Ascending aorta (tissue), 2 donors: ENCODE data around the gene ELF1. TPM values are rescaled to one million over a fixed set of nuclear protein-coding genes. Genes with fewer than 3 reads are reported as not detected.
A peak's percentile ranks its signal among the peaks of the same experiment; 100 is the strongest.

Source experiments
- DNase-seq, 2 donors: peaks; one replicate each; pipeline ENCODE4 v3.0.0-alpha.2; 2019; ENCODE audit warnings: low spot score in 2 of 2
- H3K27ac ChIP-seq, 2 donors: fragments of 200-600 bp; sonication (generic); one replicate each; pipeline ENCODE4 v1.5.1; 2016 to 2017; ENCODE audit warnings: mild to moderate bottlenecking in 1 of 2
- H3K27me3 ChIP-seq: fragments of 200-600 bp; sonication (generic); one replicate; pipeline ENCODE4 v1.5.1; 2017
- H3K36me3 ChIP-seq, 2 donors: fragments of 200-600 bp; sonication (generic); one replicate each; pipeline ENCODE4 v1.5.1; 2016
- H3K4me1 ChIP-seq, 2 donors: fragments of 200-600 bp; sonication (generic); one replicate each; pipeline ENCODE4 v1.5.1; 2016 to 2017; ENCODE audit warnings: mild to moderate bottlenecking in 1 of 2
- H3K4me3 ChIP-seq, 2 donors: fragments of 200-600 bp; sonication (generic); one replicate each; pipeline ENCODE4 v1.5.1; 2016 to 2017; ENCODE audit warnings: mild to moderate bottlenecking in 1 of 2
- H3K9me3 ChIP-seq, 2 donors: fragments of 200-600 bp; sonication (generic); one replicate each; pipeline ENCODE4 v1.5.1; 2016
- intact Hi-C: fragments of 100-400 bp; cut with DNase I; formaldehyde crosslinking; loops from one replicate; pipeline ENCODE4 v1.15.1; 2023
- total RNA-seq: library from RNA; depleted of rRNA; stranded (reverse); fragments of >200 nt; gene quantifications from one replicate; pipeline ENCODE4 v1.1.0, GENCODE V29; 2016
- TF ChIP-seq, protein P1 (sequence below), 3 experiments: fragments of 200-600 bp in 2 of 3; fragments of 450-650 bp in 1 of 3; sonication (generic) in 2 of 3; IDR thresholded peaks; one replicate each; pipeline ENCODE4 v1.5.1; 2016 to 2019; ENCODE audit warnings: antibody characterized with exemption in 3 of 3, mild to moderate bottlenecking in 1 of 3, moderate library complexity in 1 of 3

Gene ELF1
- total RNA-seq, result 105 TPM

DNA sequence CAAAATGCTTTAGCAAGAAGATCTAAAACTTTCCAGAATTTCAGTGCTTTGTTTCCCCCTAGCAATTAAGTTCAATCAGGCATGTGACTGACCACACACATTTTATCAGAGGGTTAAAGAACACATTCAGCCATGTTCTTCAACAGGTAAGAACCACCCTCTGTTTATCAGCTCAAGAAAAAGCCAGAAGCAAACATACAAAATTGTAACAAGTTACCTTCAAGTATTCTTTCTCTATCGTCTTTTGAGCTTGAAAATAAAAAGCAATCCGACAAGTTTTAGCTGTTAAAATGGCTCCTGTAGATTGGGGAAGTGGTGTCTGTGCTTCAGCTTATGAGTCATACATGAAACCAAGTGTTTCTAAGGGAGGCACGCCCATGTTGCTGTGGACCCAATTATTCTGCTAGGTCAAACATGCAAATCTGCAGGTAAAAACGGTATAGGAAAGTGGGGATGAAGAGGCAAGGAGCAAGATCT is at the start of gene ELF1:
Gene ELF1 (minus strand): TSS at position 306 of the 477 bp plus-strand sequence. CDS start 37,262 bp downstream, outside the sequence.
- H3K27me3 ChIP-seq, result no peaks in the 10 kb centered on the region
- H3K4me1 ChIP-seq, result peaks cover 3 to 4% of the 10 kb centered on the region in 2 donors
- H3K36me3 ChIP-seq, result no peaks in the 10 kb centered on the region
- peak within 1 kb of the TSS; percentile 22 to 26 for H3K4me3 ChIP-seq
- peak within 1 kb of the TSS; percentile 9 to 55 for H3K27ac ChIP-seq
- intact Hi-C loops, result no loop called here
- TF ChIP-seq, protein P1, sequence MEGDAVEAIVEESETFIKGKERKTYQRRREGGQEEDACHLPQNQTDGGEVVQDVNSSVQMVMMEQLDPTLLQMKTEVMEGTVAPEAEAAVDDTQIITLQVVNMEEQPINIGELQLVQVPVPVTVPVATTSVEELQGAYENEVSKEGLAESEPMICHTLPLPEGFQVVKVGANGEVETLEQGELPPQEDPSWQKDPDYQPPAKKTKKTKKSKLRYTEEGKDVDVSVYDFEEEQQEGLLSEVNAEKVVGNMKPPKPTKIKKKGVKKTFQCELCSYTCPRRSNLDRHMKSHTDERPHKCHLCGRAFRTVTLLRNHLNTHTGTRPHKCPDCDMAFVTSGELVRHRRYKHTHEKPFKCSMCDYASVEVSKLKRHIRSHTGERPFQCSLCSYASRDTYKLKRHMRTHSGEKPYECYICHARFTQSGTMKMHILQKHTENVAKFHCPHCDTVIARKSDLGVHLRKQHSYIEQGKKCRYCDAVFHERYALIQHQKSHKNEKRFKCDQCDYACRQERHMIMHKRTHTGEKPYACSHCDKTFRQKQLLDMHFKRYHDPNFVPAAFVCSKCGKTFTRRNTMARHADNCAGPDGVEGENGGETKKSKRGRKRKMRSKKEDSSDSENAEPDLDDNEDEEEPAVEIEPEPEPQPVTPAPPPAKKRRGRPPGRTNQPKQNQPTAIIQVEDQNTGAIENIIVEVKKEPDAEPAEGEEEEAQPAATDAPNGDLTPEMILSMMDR (IDR thresholded peaks at IDR 0.05), result no peak
- peak; percentile 14 to 69 for DNase-seq
- H3K9me3 ChIP-seq, result no peaks in the 10 kb centered on the region

DNA sequence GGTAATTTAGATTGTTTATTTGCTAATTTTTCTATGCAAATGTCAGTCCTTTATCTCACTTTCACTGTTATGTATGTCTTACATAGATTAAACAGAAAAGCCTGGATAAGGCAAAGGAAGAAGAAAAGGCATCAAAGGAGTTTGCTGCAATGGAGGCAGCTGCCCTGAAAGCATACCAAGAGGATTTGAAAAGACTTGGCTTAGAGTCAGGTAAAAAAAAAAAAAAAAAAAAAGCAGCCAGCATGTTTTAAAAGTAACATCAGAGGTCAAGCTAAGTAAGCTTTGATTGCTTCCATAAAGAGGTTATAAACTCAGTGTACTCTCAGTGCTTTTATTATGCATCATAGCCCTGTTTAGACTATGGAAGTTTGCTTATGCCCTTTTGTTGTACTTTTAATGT is 46.0 kb upstream of the ELF1 start:
- peak overlapping the region; percentile 97 to 99 for H3K27ac ChIP-seq
- H3K4me1 ChIP-seq, result peaks cover 17 to 30% of the 10 kb centered on the region in 2 donors
- no peak for DNase-seq
- peak overlapping the region in 1 of 2 donors; percentile 34 for H3K4me3 ChIP-seq
- TF ChIP-seq, protein P1 (IDR thresholded peaks at IDR 0.05), result no peak
- intact Hi-C loops, result loop anchor here (5.0 to 10.0 kb wide), 4 partner anchors 127 to 640 kb away; partner anchors contain the start of genes KBTBD7 and NAA16
- no peaks in the 10 kb centered on the region for H3K9me3 ChIP-seq
- H3K27me3 ChIP-seq, result no peaks in the 10 kb centered on the region
- H3K36me3 ChIP-seq, result peaks cover 38 to 46% of the 10 kb centered on the region in 2 donors

DNA sequence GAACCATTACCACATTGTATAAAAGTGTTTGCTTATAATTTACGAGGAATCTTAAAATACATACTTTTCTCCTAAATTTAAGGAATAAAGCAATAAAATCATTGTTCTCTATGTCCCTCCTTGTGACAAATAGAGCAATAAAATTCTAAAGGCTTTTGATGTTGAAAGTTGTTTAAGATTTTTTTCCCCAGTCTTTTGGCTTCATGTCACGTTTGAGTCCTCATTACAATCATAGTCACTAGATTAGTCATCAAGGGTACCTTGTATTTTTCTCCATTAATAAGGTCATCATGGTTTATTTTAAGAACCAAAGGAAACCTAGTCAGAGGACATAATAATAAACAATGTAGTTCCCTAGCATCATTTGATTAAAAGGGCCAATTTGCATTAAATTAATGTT is 45.4 kb upstream of the ELF1 start:
- intact Hi-C loops, result loop anchor here (5.0 to 10.0 kb wide), 7 partner anchors 198 to 1208 kb away; partner anchors contain the start of genes AKAP11, DGKH, FOXO1 and MRPS31
- H3K36me3 ChIP-seq, result peaks cover 33 to 40% of the 10 kb centered on the region in 2 donors
- no peaks in the 10 kb centered on the region for H3K27me3 ChIP-seq
- H3K27ac ChIP-seq, result peak overlapping the region; percentile 97 to 99
- H3K4me3 ChIP-seq, result peak overlapping the region in 1 of 2 donors; percentile 34
- TF ChIP-seq, protein P1 (IDR thresholded peaks at IDR 0.05), result no peak
- DNase-seq, result no peak
- no peaks in the 10 kb centered on the region for H3K9me3 ChIP-seq
- H3K4me1 ChIP-seq, result peaks cover 17 to 30% of the 10 kb centered on the region in 2 donors

DNA sequence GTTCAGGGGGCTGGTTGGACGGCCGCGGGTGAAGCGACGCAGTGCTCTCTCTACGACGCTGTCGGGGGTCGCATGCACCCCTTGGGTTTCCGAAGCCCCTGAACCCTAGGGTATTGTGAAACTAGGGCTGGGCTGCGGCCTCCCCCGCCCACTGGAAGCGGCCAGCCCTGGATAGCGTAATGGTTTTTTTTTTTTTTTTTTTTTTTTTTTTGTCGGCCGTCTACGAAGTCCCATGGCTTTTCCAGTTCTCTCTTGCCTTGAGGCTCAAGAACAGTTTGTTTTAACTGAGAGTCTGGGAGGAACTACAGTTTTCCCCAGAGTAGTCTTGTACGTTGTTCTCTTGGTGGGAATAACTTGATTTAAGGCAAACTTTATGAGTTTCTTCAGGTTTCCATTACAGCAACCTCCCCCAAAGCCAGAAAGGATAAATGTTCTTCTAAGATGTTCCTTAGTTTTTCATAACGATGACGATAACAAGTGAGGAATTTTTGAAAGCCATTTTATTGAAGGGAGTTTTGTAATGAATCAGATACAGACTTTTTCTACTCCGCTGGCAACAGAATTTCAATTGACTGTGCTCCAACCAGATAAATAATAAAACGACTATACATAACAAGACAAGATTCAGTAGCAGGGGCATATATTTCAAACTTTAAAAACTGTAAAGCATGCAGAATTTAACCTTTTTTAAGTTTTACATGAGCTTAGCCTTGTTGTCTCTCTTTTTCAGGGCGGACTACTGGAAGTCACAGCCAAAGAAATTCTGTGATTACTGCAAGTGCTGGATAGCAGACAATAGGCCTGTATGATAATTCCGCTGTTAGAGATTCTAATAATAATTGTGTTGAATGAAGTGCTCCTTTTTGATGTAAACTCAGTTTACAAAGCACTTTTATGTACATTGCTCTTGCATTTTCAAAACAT is 43.1 kb upstream of the ELF1 start:
- peak overlapping the region; percentile 81 to 93 for H3K4me3 ChIP-seq
- peaks cover 16% of the 10 kb centered on the region in 2 donors for H3K36me3 ChIP-seq
- no peaks in the 10 kb centered on the region for H3K9me3 ChIP-seq
- H3K4me1 ChIP-seq, result peaks cover 25 to 38% of the 10 kb centered on the region in 2 donors
- H3K27me3 ChIP-seq, result no peaks in the 10 kb centered on the region
- TF ChIP-seq, protein P1 (IDR thresholded peaks at IDR 0.05), result no peak
- H3K27ac ChIP-seq, result peak overlapping the region; percentile 97 to 99
- intact Hi-C loops, result loop anchor here (2.0 to 10.0 kb wide), 9 partner anchors 71 to 1210 kb away; partner anchors contain the start of genes AKAP11, DGKH, FOXO1 and KBTBD6
- no peak for DNase-seq

DNA sequence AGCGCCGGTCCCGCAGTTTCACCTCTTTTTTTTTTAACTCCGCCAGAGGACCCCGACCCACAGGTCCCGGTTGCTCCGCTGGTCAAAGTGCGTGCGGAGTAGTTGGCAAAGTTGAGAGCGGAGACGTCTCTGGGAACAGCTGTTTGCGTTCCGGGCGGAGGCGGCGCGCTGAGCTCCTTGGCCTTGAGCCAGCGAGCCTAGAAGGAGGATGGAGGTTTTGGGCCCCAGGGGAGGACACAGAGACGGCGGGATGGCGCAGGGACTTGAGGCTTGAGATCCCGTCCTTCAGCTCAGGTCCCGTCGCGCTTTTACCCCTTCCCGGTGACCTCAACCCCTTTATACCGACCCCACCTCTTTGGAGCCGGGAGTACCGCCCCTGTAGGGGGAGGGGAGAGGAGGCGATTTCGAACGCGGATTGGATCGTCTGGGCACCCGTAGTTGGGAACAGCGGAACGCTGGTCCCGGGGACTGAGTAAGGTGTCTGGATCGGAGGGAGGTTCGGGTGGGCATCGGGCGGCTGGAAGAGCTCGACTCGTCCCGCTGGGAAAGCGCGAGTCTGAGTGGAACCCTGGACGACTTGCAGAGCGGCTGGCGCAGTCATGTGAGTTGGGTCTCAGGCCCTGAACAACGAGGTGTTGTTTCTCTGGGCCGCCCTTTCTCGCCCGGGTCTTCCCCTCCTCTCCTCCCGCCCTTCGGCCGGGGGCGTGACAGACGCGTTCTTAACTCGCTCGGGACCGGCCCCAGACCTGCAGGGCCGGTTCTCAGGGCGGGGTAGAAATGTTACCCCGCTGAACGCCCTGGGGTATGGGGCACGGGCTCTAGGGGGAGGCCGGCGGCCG is 42.2 kb upstream of the ELF1 start, which contains the start of gene WBP4:
Gene WBP4 (plus strand): TSS at position 435 of the 839 bp plus-strand sequence. CDS start 165 bp downstream, at position 600.
- DNase-seq, result peak; percentile 74 to 96
- peaks cover 25 to 45% of the 10 kb centered on the region in 2 donors for H3K4me1 ChIP-seq
- H3K36me3 ChIP-seq, result peaks cover 8% of the 10 kb centered on the region in 2 donors
- TF ChIP-seq, protein P1 (IDR thresholded peaks at IDR 0.05), result peak in 2 of 3 experiments; percentile 19 to 25
- peak within 1 kb of the TSS; percentile 97 to 99 for H3K27ac ChIP-seq
- no peaks in the 10 kb centered on the region for H3K27me3 ChIP-seq
- peak within 1 kb of the TSS; percentile 81 to 93 for H3K4me3 ChIP-seq
- no peaks in the 10 kb centered on the region for H3K9me3 ChIP-seq
- intact Hi-C loops, result loop anchor here (2.0 to 10.0 kb wide), 9 partner anchors 72 to 1211 kb away; partner anchors contain the start of genes AKAP11, DGKH, FOXO1 and KBTBD6
